HG02970 (cell line): ENCODE measurements around the gene LIX1L.
A peak's percentile ranks its signal among the peaks of the same experiment; 100 is the strongest.

Experiments used
- ATAC-seq: cut with Tn5 transposase; IDR thresholded peaks from one replicate; pipeline ENCODE4 v1.9.1; 2021; ENCODE audit warnings: mild to moderate bottlenecking, moderate library complexity, moderate number of reproducible peaks; ENCODE audit not compliant: unreplicated experiment, low FRiP score

The LIX1L gene

GRCh38 chr1:145964328-145965118 lies 6.7 kb upstream of the LIX1L start, which contains the start of the genes ANKRD34A and POLR3GL:
Gene ANKRD34A, minus strand, starts transcription at chr1:145964575. Its CDS starts 2,816 bp downstream, at chr1:145961759.
Gene POLR3GL, plus strand, starts transcription at chr1:145964690. Its CDS starts 10,176 bp downstream, at chr1:145974866.
- peak; percentile 81 for ATAC-seq

GRCh38 chr1:145963265-145964019 lies 5.6 kb upstream of the LIX1L start:
- ATAC-seq, result no peak

DNA sequence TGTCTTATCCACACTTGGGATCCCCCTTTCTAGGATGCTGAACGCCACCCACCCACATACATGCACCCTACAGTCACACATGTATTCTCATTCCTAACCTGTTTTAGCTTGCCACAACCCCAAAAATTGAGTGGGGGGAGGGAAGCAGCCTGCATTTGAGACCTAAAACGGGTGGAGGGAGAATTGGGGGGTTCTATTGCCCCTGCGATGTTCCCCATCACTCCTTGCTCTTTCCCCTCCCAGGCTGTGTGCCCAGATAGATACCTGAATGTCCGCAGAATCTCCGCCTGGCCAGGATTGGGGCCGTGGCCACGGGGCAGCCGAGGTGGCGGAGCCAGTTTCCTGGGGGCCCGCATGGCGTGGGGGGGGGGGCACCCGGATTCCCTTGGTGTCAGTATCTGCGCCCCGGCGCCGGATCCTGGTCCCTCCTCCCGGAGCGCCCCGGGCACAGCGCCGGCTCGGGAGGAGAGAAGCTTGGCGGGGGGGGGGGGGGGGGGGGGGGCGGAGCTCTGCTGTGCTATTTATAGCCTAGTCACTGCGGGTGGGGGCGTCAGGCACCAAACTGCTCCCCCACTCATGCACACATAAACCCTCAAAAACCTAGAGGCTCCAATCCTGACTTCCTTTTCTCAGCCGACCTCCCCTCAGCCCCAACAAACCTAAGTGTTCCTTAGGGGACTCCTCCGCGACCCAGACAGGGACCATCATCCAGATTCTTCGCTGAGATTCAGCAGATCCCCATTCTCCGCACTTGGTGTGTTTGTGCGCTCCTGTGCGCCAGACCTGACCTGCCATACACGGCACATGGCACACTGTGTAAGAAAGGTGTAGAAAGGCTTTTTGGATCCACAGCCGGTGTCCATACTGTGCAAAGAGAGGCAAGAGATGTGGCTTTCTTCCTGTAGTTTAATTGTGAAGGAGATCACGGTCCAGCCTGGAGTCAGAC lies 4.6 kb upstream of the LIX1L start:
- ATAC-seq, result no peak

DNA sequence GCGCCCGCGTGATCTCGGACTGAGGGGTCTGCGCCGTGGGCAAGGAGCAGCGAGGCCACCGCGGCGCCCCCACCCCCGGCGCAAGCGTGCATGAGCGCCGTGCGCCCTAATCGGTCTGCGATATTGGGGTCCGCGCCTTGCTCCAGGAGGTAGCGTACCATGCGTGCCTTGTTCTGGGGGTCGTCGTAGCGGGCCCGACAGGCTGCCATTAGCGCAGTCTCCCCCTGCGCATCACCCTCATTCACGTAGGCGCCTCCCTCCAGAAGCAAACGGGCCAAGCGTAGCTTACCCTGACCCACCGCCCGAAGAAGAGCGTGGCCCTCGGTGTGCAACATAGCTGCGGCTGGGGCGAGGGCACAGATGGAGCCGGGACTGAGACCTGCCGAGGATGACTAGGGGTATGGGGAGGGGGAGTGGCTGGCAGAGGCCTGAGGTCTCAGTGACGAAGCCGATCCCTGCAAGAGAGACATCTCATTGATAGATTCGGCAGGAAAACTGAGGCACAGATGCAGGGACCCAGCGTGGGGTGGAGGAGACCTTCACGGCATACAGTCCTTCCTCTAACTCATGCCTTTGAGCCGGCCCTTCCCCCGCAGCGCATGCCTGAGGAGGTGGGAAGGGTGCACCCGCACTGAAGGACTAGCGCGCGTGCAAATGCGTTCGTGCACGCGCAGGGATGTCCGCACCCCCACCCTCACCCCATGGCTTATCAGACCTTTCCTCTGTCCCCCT lies 3.8 kb upstream of the LIX1L start:
- ATAC-seq, result no peak

GRCh38 chr1:145961109-145961424 lies 3.2 kb upstream of the LIX1L start:
- no peak for ATAC-seq

DNA sequence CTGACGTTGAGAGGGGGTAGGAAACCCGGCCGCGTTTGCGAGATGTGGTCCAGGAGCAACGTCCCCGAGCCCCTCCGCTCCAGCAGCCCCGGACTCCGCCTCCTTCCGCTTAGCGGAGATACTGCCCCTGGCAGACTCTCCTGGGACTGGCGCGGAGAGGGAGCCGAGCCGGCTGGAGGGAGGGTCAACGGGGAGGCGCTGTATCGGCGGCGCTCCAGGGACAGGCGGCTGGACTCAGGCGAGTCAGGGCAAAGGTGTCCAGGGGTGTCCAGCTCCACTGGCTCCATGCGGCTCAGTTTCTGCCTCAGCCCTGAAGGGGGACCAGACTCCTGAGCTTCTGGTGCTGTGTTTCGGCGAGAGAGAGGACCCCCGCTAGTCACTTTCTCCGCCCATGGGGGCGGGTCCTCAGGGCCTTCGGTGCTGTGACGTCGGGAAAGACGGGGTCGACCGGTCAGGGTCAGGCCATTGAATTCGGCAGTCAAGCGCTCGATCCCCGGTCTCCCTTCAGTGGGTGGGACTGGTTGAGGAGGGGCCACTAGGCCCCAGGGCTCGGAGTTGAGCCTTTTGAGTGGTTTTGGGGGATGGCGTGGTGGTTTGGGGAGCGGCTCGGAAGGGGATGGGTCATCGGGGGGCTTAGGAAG lies 2.8 kb upstream of the LIX1L start:
- no peak for ATAC-seq

GRCh38 chr1:145959957-145960467 lies 2.2 kb upstream of the LIX1L start:
- ATAC-seq, result no peak

DNA sequence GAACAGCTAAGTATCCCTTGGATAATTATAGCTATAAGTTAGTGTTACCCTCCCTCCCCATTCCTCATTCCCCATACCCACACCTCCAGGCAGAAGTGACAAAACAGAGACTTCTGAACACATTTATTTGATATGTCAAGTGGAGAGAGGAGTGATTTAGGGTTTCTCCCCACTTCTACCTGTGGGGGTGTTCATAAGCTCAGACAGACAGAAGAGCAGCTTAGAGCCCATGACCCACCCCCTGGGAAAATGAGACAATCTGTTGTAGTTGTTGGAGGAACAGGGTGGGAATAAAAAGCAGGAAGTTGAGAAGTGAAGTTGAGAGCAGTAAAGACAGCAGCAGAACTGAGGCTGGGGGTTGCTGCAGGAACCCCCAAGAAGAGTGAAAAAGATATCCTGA lies 1.5 kb upstream of the LIX1L start:
- no peak for ATAC-seq

DNA sequence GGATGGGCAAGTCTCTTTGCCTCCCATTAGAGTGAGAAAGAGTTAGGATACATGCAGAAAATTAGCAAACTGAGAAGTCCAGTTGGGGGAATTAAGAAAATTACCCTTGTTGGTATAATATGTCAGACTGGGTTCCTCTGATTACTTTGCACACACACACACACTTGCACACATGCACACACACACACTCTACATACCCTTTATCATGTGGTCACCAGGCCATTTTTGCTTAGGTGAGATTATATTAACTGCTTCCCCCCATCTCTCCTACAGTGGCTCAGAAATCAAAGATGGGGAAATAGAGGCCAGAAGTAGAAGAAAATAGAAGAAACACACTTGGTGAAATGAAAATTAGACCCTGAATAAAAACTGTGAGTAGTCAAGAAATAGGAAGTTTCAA lies 917 bp upstream of the LIX1L start:
- ATAC-seq, result no peak

GRCh38 chr1:145956781-145957442 lies 905 bp downstream of the LIX1L start:
- ATAC-seq, result no peak

- no peak for ATAC-seq
Observed at GRCh38 chr1:145956361-145956760, 1.5 kb downstream of the LIX1L start.

- no peak for ATAC-seq
Observed at GRCh38 chr1:145955436-145955835, 2.4 kb downstream of the LIX1L start.

DNA sequence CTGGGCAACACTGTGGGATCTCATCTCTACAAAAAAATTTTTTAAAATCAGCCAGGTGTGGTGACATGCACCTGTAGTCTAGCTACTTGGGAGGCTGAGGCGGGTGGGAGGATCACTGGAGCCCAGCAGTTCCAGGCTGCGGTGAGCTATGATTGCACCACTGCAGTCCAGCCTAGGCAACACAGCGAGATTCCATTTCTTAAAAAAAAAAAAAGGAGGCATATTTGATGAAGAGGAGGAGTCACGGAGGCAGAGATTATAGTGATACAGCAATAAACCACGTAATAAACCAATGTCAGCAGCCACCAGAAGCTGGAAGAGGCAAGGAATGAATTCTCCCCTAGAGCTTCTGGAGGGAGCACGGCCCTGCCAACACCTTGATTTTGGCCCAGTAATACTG lies 4.0 kb downstream of the LIX1L start:
- ATAC-seq, result no peak

DNA sequence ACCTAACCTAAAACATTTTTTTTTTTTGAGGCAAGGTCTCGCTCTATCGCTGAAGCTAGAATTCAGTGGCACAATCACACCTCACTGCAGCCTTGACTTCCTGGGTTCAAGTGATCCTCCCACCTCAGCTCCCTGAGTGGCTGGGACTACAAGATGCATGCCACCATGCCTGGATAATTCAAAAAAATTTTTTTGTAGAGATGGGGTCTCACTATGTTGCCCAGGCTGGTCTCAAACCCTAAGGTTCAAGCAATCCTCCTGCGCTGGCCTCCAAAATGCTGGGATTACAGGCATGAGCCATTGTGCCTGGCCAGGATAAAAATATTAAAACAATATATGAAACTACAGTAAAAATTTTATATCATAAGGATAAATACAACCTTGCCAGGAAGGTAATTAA lies 4.9 kb downstream of the LIX1L start:
- ATAC-seq, result no peak

DNA sequence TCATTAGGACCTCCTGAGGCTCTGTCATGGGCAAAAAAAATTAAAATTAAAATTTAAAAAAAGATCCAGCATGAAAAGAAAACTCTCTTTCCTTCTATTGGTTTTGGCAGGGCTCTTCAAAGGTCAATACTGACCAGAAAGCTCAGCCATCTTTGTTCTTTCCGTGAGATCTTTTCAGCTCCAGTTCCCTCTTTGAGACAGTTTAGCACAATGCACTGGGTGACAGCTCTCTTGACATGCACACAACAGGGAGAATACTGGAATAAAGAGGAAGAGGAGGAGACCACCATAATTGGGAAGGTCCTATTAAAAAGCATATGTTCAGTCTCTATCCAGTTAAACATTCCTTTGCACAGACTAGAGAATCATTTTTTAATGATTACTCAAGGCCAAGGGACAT lies 6.3 kb downstream of the LIX1L start:
- ATAC-seq, result no peak

- no peak for ATAC-seq
Observed at GRCh38 chr1:145949219-145949618, 8.6 kb downstream of the LIX1L start.

DNA sequence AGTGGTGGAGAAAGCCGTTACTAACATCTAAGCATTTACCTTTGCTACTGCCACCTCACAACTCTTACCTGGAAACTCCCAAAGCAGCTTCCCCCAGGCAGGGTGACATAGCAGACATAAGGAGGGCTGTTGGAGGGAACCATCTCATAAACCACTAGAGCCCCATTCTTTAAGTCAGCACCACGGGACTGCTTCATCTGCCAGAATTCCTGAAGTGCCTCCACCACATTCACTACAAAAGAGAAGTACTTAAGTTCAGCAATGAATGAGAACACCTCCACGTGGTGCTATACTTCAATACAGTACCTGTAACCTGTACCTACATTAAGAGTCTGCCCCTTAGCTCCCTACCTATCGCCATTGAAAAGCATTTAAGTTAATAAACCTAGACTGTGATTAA lies 10.3 kb downstream of the LIX1L start:
- ATAC-seq, result no peak

- no peak for ATAC-seq
Observed at GRCh38 chr1:145946477-145946986, 11.3 kb downstream of the LIX1L start.

DNA sequence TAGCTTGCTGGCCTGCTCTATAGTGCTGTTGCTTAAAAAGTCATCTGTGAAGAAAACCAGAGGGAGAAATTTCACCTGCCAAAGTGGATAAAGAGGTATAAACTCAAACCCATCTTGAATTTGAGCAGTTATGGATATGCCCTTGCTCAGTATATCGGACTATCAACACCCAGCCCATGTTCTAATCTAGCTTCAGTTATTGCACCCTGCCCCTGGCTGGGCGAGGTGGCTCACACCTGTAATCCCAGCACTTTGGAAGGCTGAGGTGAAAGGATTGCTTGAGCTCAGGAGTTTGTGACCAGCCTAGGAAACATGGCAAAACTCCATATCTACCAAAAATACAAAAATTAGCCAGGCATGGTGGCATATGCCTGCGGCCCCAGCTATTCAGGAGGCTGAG lies 13.3 kb downstream of the LIX1L start:
- ATAC-seq, result no peak
